BE2C (cell line): ENCODE measurements around the gene PAX8.

Experiments used
- DNase-seq: peaks from one replicate; pipeline ENCODE4 v3.0.0-alpha.2; 2020
- H3K27me3 ChIP-seq: fragments of 250-450 bp; sonication (Bioruptor Pico); 2 replicates; pipeline ENCODE4 v1.5.1; 2020; ENCODE audit warnings: mild to moderate bottlenecking
- H3K36me3 ChIP-seq: fragments of 250-450 bp; sonication (Bioruptor Pico); 2 replicates; pipeline ENCODE4 v1.5.1; 2020; ENCODE audit warnings: mild to moderate bottlenecking
- H3K4me1 ChIP-seq: fragments of 250-450 bp; sonication (Bioruptor Pico); 2 replicates; pipeline ENCODE4 v1.5.1; 2020
- H3K4me3 ChIP-seq: 2 replicates; pipeline ENCODE4 v1.5.1; 2011; ENCODE audit warnings: low read depth, low read length
- H3K9me3 ChIP-seq: fragments of 250-450 bp; sonication (Bioruptor Pico); 2 replicates; pipeline ENCODE4 v1.5.1; 2020
- CTCF ChIP-seq: IDR thresholded peaks from 2 replicates; pipeline ENCODE4 v1.5.1; 2012; ENCODE audit warnings: mild to moderate bottlenecking, low read depth, low read length

Gene PAX8

GRCh38 chr2:113186433-113186796, 92.3 kb downstream of the PAX8 start:
- H3K9me3 ChIP-seq = no peaks in the 10 kb centered on the region
- H3K4me1 ChIP-seq = no peaks in the 10 kb centered on the region
- no peak for TF ChIP-seq CTCF
- no peaks in the 10 kb centered on the region for H3K36me3 ChIP-seq
- no peaks in the 10 kb centered on the region for H3K27me3 ChIP-seq
- DNase-seq = no peak
- no peak overlapping the region for H3K4me3 ChIP-seq

GRCh38 chr2:113185664-113186432, 92.9 kb downstream of the PAX8 start:
- DNase-seq = no peak
- TF ChIP-seq CTCF = no peak

GRCh38 chr2:113184531-113185230, 94.0 kb downstream of the PAX8 start:
- TF ChIP-seq CTCF = no peak
- no peaks in the 10 kb centered on the region for H3K9me3 ChIP-seq
- no peak for DNase-seq
- H3K36me3 ChIP-seq = no peaks in the 10 kb centered on the region
- no peaks in the 10 kb centered on the region for H3K27me3 ChIP-seq
- H3K4me1 ChIP-seq = no peaks in the 10 kb centered on the region
- H3K4me3 ChIP-seq = no peak overlapping the region

More at GRCh38 chr2:113185664-113186432, 92.9 kb downstream of the PAX8 start:
- Histone ChIP-seq H3K9me3 (no peaks in the 10 kb centered on the region), H3K27me3 (no peaks in the 10 kb centered on the region), H3K36me3 (no peaks in the 10 kb centered on the region), H3K4me1 (no peaks in the 10 kb centered on the region), H3K4me3 (no peak overlapping the region)

- DNase-seq = no peak
- H3K4me1 ChIP-seq = no peaks in the 10 kb centered on the region
- no peak overlapping the region for H3K4me3 ChIP-seq
- no peaks in the 10 kb centered on the region for H3K9me3 ChIP-seq
- no peaks in the 10 kb centered on the region for H3K36me3 ChIP-seq
- no peaks in the 10 kb centered on the region for H3K27me3 ChIP-seq
- TF ChIP-seq CTCF = no peak
Observed at GRCh38 chr2:113183703-113184102, 95.0 kb downstream of the PAX8 start.

- H3K9me3 ChIP-seq = no peaks in the 10 kb centered on the region
- no peak overlapping the region for H3K4me3 ChIP-seq
- no peaks in the 10 kb centered on the region for H3K27me3 ChIP-seq
- H3K36me3 ChIP-seq = no peaks in the 10 kb centered on the region
- no peaks in the 10 kb centered on the region for H3K4me1 ChIP-seq
- DNase-seq = no peak
- no peak for TF ChIP-seq CTCF
Observed at GRCh38 chr2:113183264-113183663, 95.5 kb downstream of the PAX8 start.
